CD14-positive monocyte (primary cell): ENCODE data around the gene SNRNP200. TPM values are rescaled to one million over a fixed set of nuclear protein-coding genes. Genes with fewer than 3 reads are reported as not detected.

ENCODE experiments used
- DNase-seq, 3 donors: peaks; one replicate each; pipeline ENCODE4 v3.0.0-alpha.2; 2011 to 2022
- H2AFZ ChIP-seq: 2 replicates; pipeline ENCODE4 v1.6.0; 2012; ENCODE audit warnings: mild to moderate bottlenecking, low read depth, low read length, inconsistent platforms; ENCODE audit not compliant: insufficient read depth, poor library complexity, severe bottlenecking
- H3K27ac ChIP-seq, 2 donors: 1 replicate in 1 of 2; 2 replicates in 1 of 2; pipeline ENCODE4 v1.5.1; 2012 to 2013; ENCODE audit warnings: low read length in 2 of 2, control low read depth in 1 of 2, inconsistent platforms in 1 of 2, low read depth in 1 of 2, mild to moderate bottlenecking in 1 of 2
- H3K27me3 ChIP-seq, 2 donors: one replicate each; pipeline versions ENCODE4 v1.6.0 to v1.6.1; 2011 to 2013; ENCODE audit warnings: low read length in 2 of 2; ENCODE audit not compliant: control insufficient read depth in 2 of 2, insufficient read depth in 2 of 2
- H3K36me3 ChIP-seq, 2 donors: replicated peaks in 1 of 2; 1 replicate in 1 of 2; 2 replicates in 1 of 2; pipeline versions ENCODE4 v1.5.1 to v1.6.1; 2012 to 2013; ENCODE audit warnings: low read length in 2 of 2, control low read depth in 1 of 2, inconsistent platforms in 1 of 2, mild to moderate bottlenecking in 1 of 2; ENCODE audit not compliant: insufficient read depth in 2 of 2, control insufficient read depth in 1 of 2
- H3K4me1 ChIP-seq, 2 donors: 1 replicate in 1 of 2; 2 replicates in 1 of 2; pipeline versions ENCODE4 v1.5.1 to v1.6.1; 2012 to 2013; ENCODE audit warnings: low read length in 2 of 2, control low read depth in 1 of 2, inconsistent platforms in 1 of 2, mild to moderate bottlenecking in 1 of 2, moderate library complexity in 1 of 2; ENCODE audit not compliant: insufficient read depth in 2 of 2, control insufficient read depth in 1 of 2
- H3K4me2 ChIP-seq: replicated peaks from 2 replicates; pipeline ENCODE3; 2012; ENCODE audit warnings: low read length, moderate library complexity, mild to moderate bottlenecking; ENCODE audit not compliant: poor library complexity, severe bottlenecking; ENCODE audit errors: extremely low read depth
- H3K4me3 ChIP-seq, 3 experiments: fragments of 200-600 bp in 1 of 3; sonication (generic) in 1 of 3; replicated peaks in 1 of 3; 1 replicate in 2 of 3; 2 replicates in 1 of 3; pipeline ENCODE4 v1.5.1; 2011 to 2013; ENCODE audit warnings: low read length in 3 of 3, mild to moderate bottlenecking in 3 of 3, control low read depth in 2 of 3, low read depth in 2 of 3, inconsistent platforms in 1 of 3, moderate library complexity in 1 of 3
- H3K79me2 ChIP-seq: 2 replicates; pipeline ENCODE4 v1.6.0; 2012; ENCODE audit warnings: mild to moderate bottlenecking, control low read depth, inconsistent platforms, low read length, moderate library complexity; ENCODE audit not compliant: insufficient read depth
- H3K9ac ChIP-seq: 2 replicates; pipeline ENCODE4 v1.6.0; 2017; ENCODE audit warnings: low read length, mild to moderate bottlenecking; ENCODE audit not compliant: insufficient read depth, poor library complexity, severe bottlenecking
- H3K9me3 ChIP-seq, 2 donors: replicated peaks in 1 of 2; 1 replicate in 1 of 2; 2 replicates in 1 of 2; pipeline versions ENCODE4 v1.5.1 to v1.6.1; 2012 to 2013; ENCODE audit warnings: low read length in 2 of 2, control low read depth in 1 of 2; ENCODE audit not compliant: control insufficient read depth in 1 of 2, insufficient read depth in 1 of 2
- H4K20me1 ChIP-seq: 2 replicates; pipeline ENCODE4 v1.6.0; 2012; ENCODE audit warnings: mild to moderate bottlenecking, low read length, control low read depth, moderate library complexity; ENCODE audit not compliant: insufficient read depth
- H3K27ac Mint-ChIP-seq, 7 donors: one replicate each; pipeline ENCODE4 v1.8.0; 2020; ENCODE audit warnings: mild to moderate bottlenecking in 7 of 7, mixed read lengths in 7 of 7, moderate library complexity in 6 of 7, inconsistent platforms in 2 of 7
- H3K27me3 Mint-ChIP-seq, 3 donors: one replicate each; pipeline ENCODE4 v1.8.0; 2021 to 2022; ENCODE audit warnings: low read depth in 3 of 3, mild to moderate bottlenecking in 3 of 3, mixed read lengths in 3 of 3, moderate library complexity in 3 of 3, inconsistent platforms in 1 of 3
- H3K36me3 Mint-ChIP-seq, 2 donors: one replicate each; pipeline ENCODE4 v1.8.0; 2020; ENCODE audit warnings: mixed read lengths in 2 of 2, inconsistent platforms in 1 of 2, mild to moderate bottlenecking in 1 of 2
- H3K4me1 Mint-ChIP-seq: one replicate; pipeline ENCODE4 v1.8.0; 2020; ENCODE audit warnings: mild to moderate bottlenecking, mixed read lengths
- H3K4me3 Mint-ChIP-seq, 2 donors: one replicate each; pipeline ENCODE4 v1.8.0; 2020; ENCODE audit warnings: mild to moderate bottlenecking in 2 of 2, mixed read lengths in 2 of 2, moderate library complexity in 1 of 2
- H3K9me3 Mint-ChIP-seq, 7 donors: one replicate each; pipeline ENCODE4 v1.8.0; 2020 to 2022; ENCODE audit warnings: mixed read lengths in 7 of 7, mild to moderate bottlenecking in 6 of 7, moderate library complexity in 6 of 7, inconsistent platforms in 2 of 7
- WGBS: methylation state at CpG from one replicate; pipeline ENCODE4 v1.1.5; 2013; ENCODE audit warnings: missing lambda C conversion rate; ENCODE audit not compliant: insufficient coverage; 5-methylcytosine and 5-hydroxymethylcytosine counted together
- intact Hi-C, 2 donors: fragments of 100-400 bp; cut with micrococcal nuclease; formaldehyde crosslinking; loops; one replicate each; pipeline versions ENCODE4 v1.15.0 to v1.15.1; 2023
- polyA plus RNA-seq, 3 donors: library from polyadenylated mRNA; depleted of rRNA in 1 of 3; unstranded in 2 of 3; stranded (reverse) in 1 of 3; fragments of 300-500 nt in 2 of 3; fragments of >200 nt in 1 of 3; fragmentation: Illumina TruSeq in 2 of 3; gene quantifications; 1 replicate in 2 of 3; 2 replicates in 1 of 3; pipeline ENCODE4 v1.2.3, GENCODE V29; 2012 to 2021
- TF ChIP-seq, protein P1 (sequence below): fragments of 200-600 bp; IDR thresholded peaks from one replicate; pipeline ENCODE4 v1.8.0; 2022; ENCODE audit warnings: antibody characterized with exemption, mild to moderate bottlenecking

The SNRNP200 gene
- polyA plus RNA-seq, 3 donors, result 27.2 to 122 (median 36.1) TPM

DNA sequence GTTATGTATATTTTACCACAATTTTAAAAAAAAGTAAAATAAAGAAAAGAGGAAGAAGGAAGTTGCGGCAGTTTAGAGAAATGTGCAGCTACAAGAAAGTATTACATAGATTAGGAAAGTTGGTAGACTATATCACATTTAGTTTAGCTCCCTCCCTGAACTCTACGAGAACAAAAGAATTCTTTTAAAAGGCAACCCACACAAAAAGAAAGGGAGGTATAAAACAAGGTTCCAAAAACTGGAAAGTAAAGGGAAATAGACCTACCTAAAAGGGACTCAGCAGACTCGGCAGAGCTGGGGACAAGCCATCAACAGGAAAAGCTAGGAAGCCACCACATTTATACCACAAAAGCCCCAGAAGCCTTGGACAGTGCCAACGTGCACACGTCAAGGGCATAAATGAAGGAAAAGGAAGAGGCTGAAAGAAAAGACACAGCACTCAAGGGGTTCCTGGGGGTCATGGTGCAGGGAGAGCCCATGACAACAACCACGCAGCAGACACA lies 48.7 kb downstream of the SNRNP200 start:
- DNase-seq, result peak in 2 of 3 donors; percentile 42 to 61
- Histone ChIP-seq H3K4me1 (peaks cover 82 to 85% of the 10 kb centered on the region in 2 donors), H3K9me3 (no peaks in the 10 kb centered on the region), H3K9ac (peak overlapping the region; percentile 50), H3K4me2 (peak overlapping the region; percentile 64), H3K27ac (peak overlapping the region; percentile 94 to 99), H3K27me3 (no peaks in the 10 kb centered on the region), H4K20me1 (peaks cover 6% of the 10 kb centered on the region), H3K79me2 (peaks cover 88% of the 10 kb centered on the region), H3K4me3 (peak overlapping the region in 2 of 3 experiments; percentile 24 to 67), H2AFZ (no peak overlapping the region), H3K36me3 (peaks cover 41 to 65% of the 10 kb centered on the region in 2 donors)
- TF ChIP-seq, protein P1, sequence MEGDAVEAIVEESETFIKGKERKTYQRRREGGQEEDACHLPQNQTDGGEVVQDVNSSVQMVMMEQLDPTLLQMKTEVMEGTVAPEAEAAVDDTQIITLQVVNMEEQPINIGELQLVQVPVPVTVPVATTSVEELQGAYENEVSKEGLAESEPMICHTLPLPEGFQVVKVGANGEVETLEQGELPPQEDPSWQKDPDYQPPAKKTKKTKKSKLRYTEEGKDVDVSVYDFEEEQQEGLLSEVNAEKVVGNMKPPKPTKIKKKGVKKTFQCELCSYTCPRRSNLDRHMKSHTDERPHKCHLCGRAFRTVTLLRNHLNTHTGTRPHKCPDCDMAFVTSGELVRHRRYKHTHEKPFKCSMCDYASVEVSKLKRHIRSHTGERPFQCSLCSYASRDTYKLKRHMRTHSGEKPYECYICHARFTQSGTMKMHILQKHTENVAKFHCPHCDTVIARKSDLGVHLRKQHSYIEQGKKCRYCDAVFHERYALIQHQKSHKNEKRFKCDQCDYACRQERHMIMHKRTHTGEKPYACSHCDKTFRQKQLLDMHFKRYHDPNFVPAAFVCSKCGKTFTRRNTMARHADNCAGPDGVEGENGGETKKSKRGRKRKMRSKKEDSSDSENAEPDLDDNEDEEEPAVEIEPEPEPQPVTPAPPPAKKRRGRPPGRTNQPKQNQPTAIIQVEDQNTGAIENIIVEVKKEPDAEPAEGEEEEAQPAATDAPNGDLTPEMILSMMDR, result no peak
- Mint-ChIP-seq H3K36me3 (peaks cover 77 to 89% of the 10 kb centered on the region in 2 donors), H3K27ac (peak overlapping the region; percentile 97 to 100 (median 98)), H3K4me1 (peaks cover 88% of the 10 kb centered on the region), H3K9me3 (no peaks in the 10 kb centered on the region), H3K4me3 (peak overlapping the region; percentile 66 to 85), H3K27me3 (peaks cover 0 to 4% (median 1%) of the 10 kb centered on the region in 3 donors)
- intact Hi-C loops, result no loop called here
- 0% methylated on average over 1 of the region's 6 CpGs for WGBS

DNA sequence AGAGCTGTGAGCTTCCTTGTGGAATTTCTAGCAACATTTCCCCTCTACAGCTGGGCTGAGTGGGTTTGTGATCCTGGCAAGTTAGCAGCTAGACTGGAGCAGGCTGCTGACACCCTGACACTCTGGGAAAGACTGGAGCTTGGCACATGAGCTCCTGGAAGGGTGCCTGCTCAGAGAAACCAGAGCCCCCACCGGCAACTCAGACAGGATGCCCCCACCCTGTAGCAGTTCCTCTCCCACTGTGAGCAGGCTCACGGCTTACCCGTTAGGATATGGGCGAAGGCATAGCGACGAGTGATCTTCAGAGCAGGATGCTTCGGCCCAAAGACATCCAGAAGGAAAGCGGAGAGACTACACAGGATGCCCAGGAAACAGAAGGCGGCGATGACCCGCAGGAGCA lies 50.8 kb downstream of the SNRNP200 start:
- TF ChIP-seq, protein P1, result no peak
- Histone ChIP-seq H3K27me3 (no peaks in the 10 kb centered on the region), H4K20me1 (peaks cover 3% of the 10 kb centered on the region), H3K4me3 (no peak overlapping the region), H3K79me2 (peaks cover 82% of the 10 kb centered on the region), H3K36me3 (peaks cover 55 to 76% of the 10 kb centered on the region in 2 donors), H3K27ac (peak overlapping the region; percentile 26 to 45), H3K9me3 (no peaks in the 10 kb centered on the region), H2AFZ (no peak overlapping the region), H3K9ac (no peak overlapping the region), H3K4me1 (peaks cover 70 to 75% of the 10 kb centered on the region in 2 donors), H3K4me2 (no peak overlapping the region)
- no peak for DNase-seq
- intact Hi-C loops, result no loop called here
- Mint-ChIP-seq H3K9me3 (no peaks in the 10 kb centered on the region), H3K4me3 (no peak overlapping the region), H3K27me3 (peaks cover 0 to 4% (median 1%) of the 10 kb centered on the region in 3 donors), H3K27ac (peak overlapping the region in 5 of 7 donors; percentile 8 to 77 (median 76)), H3K36me3 (peaks cover 76 to 90% of the 10 kb centered on the region in 2 donors), H3K4me1 (peaks cover 82% of the 10 kb centered on the region)
- WGBS, result 8% methylated on average over 11 of the region's 11 CpGs
